Lower leg skin (tissue), 3 donors: ENCODE measurements around the gene ACOT11.

Experiments
- POLR2A ChIP-seq, 2 donors: fragments of 450-650 bp; IDR thresholded peaks; one replicate each; pipeline ENCODE4 v1.6.1; 2016 to 2017; ENCODE audit warnings: antibody characterized with exemption in 2 of 2, mild to moderate bottlenecking in 1 of 2, moderate library complexity in 1 of 2
- TF ChIP-seq, protein P1 (sequence below), 3 donors: fragments of 450-650 bp; IDR thresholded peaks; one replicate each; pipeline ENCODE4 v1.5.1; 2016; ENCODE audit warnings: antibody characterized with exemption in 3 of 3, mild to moderate bottlenecking in 3 of 3, moderate library complexity in 2 of 3

DNA sequence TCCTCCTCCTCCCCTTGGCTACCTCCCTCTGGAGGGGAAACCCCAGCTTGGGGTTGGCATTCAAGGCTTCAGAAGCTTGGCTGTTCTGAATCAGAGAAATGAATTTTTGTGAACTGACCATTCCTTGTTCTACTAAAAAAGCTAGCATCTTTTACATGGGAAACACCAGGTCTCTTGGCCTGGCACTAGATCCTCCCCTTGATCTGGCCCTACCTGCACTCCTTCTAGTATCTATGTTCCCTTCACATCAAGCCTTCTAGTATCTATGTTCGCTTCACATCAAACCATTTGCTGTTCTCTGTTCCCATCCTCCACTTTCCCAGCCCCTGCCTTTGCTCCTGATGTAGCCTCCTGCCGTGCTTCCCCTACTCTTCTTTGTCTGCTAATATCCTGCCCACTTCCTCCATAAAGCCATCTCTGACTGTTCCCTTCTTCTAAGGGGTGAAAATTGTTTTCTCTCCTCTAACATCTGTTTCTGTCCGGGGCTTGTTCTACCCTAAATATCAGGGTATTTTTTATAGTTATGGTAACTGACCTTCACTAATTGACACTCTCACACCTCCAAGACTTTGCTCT is 49.5 kb downstream of the ACOT11 start:
- TF ChIP-seq, protein P1, sequence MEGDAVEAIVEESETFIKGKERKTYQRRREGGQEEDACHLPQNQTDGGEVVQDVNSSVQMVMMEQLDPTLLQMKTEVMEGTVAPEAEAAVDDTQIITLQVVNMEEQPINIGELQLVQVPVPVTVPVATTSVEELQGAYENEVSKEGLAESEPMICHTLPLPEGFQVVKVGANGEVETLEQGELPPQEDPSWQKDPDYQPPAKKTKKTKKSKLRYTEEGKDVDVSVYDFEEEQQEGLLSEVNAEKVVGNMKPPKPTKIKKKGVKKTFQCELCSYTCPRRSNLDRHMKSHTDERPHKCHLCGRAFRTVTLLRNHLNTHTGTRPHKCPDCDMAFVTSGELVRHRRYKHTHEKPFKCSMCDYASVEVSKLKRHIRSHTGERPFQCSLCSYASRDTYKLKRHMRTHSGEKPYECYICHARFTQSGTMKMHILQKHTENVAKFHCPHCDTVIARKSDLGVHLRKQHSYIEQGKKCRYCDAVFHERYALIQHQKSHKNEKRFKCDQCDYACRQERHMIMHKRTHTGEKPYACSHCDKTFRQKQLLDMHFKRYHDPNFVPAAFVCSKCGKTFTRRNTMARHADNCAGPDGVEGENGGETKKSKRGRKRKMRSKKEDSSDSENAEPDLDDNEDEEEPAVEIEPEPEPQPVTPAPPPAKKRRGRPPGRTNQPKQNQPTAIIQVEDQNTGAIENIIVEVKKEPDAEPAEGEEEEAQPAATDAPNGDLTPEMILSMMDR (IDR thresholded peaks at IDR 0.05): no peak
- no peak for TF ChIP-seq POLR2A (IDR thresholded peaks at IDR 0.05)
